Sigmoid colon (tissue), 4 donors: ENCODE results near the gene RPL37A.

Experiments
- CTCF ChIP-seq, 4 experiments: fragments of 450-650 bp in 3 of 4; fragments of 200-600 bp in 1 of 4; IDR thresholded peaks; one replicate each; pipeline ENCODE4 v1.5.1; 2016 to 2019; ENCODE audit warnings: antibody characterized with exemption in 4 of 4, mild to moderate bottlenecking in 3 of 4, moderate library complexity in 2 of 4
- POLR2A ChIP-seq, 2 donors: fragments of 450-650 bp; IDR thresholded peaks; one replicate each; pipeline ENCODE4 v1.6.1; 2016; ENCODE audit warnings: antibody characterized with exemption in 2 of 2, mild to moderate bottlenecking in 2 of 2, moderate library complexity in 2 of 2
- POLR2AphosphoS5 ChIP-seq, 4 donors: sonication (generic); formaldehyde crosslinking; IDR thresholded peaks; one replicate each; pipeline ENCODE4 v1.6.1; 2017; ENCODE audit warnings: antibody characterized with exemption in 4 of 4

GRCh38 chr2:216526939-216527338 lies 28.3 kb downstream of the RPL37A start:
- TF ChIP-seq CTCF (IDR thresholded peaks at IDR 0.05) (no peak), POLR2A (IDR thresholded peaks at IDR 0.05) (no peak), POLR2AphosphoS5 (IDR thresholded peaks at IDR 0.05) (no peak)
